GM18498 (cell line): ENCODE results near the gene CAV2.
"Not testable (repeated sequence)": the region's sequence is repeated elsewhere in the genome, so short reads cannot be mapped to it uniquely, and the experiment has no call there.

Experiments
- ATAC-seq: cut with Tn5 transposase; IDR thresholded peaks from one replicate; pipeline ENCODE4 v1.9.1; 2021; ENCODE audit warnings: mild to moderate bottlenecking, moderate library complexity; ENCODE audit not compliant: unreplicated experiment

CAV2 gene, protein sequence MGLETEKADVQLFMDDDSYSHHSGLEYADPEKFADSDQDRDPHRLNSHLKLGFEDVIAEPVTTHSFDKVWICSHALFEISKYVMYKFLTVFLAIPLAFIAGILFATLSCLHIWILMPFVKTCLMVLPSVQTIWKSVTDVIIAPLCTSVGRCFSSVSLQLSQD

GRCh38 chr7:116499168-116500077 lies at the start of gene CAV2:
Gene CAV2 (plus strand): TSS chr7:116499738. CDS start chr7:116499782, 44 bp downstream.
- ATAC-seq = peak; percentile 52

DNA sequence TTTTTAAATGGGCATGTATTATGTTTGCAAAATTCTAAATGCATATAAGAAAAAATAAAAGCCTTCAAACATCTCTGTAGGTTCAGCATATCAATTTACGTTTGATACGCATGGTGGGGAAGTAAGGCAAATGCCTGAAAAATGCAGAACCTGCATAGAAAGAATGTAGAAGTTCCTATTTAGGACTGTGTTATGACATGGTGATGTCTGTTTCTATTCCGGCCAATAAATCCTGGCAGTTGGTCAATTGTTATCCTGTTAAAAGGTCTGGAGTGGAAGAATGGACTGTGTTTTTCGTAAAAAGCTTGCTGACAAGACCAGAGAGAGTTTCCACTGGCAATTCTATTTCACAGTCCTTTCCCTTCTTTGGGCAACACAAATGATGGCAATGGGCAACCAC lies 49.6 kb upstream of the CAV2 start:
- no peak for ATAC-seq

DNA sequence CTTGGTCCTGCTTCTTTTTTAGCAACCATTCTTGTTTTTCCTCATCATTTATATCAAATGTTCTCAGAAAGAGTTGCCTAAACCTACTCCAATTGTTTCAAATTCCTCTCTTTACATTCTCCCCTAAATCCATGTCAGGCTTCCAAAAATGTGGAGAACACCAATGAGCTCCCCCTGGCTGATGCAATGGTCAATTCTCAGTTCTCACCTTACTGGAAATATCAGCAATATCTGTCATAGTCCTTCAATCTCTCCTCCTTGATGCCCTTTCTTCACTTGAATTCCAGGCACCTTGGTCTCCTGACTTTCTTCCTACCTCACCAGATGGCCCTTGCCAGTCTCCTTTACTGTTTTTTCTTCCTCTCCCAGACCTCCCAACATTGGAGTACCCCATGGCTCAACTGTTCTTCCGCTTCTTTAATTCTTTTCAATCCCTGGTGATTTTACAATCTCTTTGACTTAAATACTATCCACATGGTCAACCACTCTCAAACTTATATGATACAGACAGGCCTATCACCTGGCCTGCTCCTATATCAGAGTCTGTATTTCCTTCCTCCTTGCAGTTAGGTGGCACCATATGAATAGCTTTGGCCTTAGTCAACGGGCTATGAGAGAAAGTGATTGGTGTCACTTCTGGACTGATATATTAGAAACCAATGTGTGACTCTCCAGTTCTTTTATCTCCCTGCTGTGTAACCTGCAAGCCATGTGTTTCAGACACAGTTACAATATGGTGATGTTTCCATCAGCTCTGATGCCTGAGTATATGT lies 47.4 kb upstream of the CAV2 start:
- no peak for ATAC-seq

DNA sequence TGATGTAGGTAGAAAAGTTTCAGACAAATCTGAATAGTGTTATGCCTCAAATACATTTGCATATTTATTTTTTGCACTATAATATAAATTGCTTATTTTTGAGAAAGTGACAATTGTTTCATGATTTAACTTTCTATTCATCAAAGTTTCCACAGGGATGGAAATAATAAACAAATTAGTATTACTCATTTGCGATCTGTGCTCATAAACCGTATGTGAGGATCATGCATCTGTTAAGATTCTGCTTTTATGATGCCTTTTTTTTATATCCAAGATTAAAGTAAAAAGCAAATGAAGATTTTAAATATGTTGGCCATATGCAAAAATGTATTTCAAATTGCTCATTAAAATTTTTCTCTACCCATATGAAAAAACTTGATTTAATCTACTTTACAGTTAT lies 45.2 kb upstream of the CAV2 start:
- no peak for ATAC-seq

DNA sequence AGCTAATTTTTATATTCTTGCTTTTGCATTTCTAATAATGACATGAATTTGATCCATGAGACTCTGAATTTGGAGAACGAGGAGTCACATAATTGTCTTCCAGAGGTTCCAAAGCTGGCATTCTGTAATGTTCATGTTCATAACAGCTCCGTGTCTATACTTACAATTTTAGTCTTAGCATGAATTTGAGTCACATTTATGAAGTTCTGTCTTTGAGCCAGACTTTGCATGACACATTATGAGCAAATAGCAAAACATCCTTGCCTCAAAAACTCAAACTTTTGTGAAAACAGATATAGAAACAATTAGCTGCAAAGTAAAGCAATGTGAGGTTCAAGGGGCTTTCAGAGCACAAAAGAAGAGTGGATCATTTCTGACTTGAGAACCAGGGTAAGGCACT lies 44.5 kb upstream of the CAV2 start:
- no peak for ATAC-seq

GRCh38 chr7:116455499-116455898 lies 44.0 kb upstream of the CAV2 start:
- no peak for ATAC-seq

DNA sequence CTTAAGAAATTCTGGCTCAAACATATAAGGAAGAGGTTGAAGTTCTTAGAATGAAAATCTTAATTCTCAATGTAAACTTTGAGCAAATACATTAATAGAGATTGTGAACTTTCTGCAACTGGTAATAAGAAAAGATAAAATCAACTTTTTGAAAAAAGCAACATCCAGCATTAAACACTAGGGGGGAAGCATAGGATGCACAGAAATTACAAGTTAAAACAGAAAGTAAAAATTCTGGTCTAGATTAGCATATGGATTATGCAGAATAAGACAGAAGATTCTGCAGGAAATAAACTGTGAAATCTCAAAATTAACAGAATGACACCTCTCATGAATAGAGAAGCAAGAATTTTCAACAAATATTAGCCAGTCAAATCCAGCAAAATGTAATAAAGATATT lies 38.0 kb upstream of the CAV2 start:
- ATAC-seq = no peak

DNA sequence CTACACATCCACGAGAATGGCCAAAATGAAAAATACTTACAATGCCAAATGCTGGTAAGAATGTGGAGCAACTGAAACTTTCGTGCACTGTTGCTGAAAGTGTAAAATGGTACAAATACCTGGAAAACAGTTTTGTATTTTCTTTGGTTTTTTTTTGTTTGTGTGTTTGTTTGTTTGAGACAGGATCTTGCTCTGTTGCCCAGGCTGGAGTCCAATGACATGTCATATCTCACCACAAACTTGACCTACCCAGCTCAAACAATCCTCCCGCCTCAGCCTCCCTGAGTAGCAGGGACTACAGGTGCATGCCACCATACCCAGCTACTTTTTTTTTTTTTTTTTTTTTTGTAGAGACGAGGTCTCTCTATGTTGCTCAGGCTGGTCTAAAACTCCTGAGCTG lies 35.6 kb upstream of the CAV2 start:
- ATAC-seq = no peak

DNA sequence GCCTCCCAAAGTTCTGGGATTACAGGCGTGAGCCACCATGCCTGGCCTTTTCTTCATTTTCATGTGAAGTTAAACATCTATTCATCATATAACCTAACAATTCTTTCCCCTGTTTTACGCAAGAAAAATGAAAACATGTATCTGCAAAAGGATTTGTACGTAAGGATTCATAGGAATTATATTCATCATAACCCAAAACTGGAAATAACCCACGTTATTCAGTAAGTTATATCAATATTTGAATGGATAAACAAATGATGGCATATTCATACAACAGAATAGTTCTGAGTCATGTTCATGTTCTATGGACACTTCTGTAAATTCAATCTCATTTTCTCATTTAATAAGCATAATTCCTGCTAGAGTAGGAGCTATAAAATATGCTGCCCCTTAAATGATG lies 35.2 kb upstream of the CAV2 start:
- no peak for ATAC-seq

- ATAC-seq = no peak
These were observed 34.4 kb upstream of the CAV2 start for GRCh38 chr7:116465125-116465524.

DNA sequence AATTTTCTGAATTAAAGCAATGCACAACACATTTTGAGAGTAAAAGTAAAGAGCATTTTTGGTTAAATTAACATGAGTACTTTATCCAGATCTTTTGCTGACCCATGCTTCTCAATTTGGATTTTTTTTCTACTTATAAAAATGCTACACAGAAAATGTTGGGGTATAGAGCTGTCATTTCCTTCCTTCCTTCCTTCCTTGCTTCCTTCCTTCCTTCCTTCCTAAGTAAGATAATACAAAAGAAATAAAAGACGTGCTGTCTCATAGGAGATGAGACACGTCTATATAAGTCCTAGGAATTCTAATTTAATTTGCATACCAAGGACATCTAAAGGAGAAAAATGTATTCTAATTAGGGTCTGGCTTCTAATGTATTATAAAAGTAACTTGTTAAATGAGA lies 31.0 kb upstream of the CAV2 start:
- ATAC-seq = no peak

- ATAC-seq = no peak
These were observed 21.9 kb upstream of the CAV2 start for GRCh38 chr7:116477625-116478024.

GRCh38 chr7:116478834-116479233 lies 20.7 kb upstream of the CAV2 start:
- no peak for ATAC-seq

GRCh38 chr7:116483271-116483942 lies 16.1 kb upstream of the CAV2 start:
- ATAC-seq = no peak

GRCh38 chr7:116484389-116484788 lies 15.1 kb upstream of the CAV2 start:
- not testable (repeated sequence) for ATAC-seq

- ATAC-seq = no peak
These were observed 11.5 kb upstream of the CAV2 start for GRCh38 chr7:116487907-116488521.

DNA sequence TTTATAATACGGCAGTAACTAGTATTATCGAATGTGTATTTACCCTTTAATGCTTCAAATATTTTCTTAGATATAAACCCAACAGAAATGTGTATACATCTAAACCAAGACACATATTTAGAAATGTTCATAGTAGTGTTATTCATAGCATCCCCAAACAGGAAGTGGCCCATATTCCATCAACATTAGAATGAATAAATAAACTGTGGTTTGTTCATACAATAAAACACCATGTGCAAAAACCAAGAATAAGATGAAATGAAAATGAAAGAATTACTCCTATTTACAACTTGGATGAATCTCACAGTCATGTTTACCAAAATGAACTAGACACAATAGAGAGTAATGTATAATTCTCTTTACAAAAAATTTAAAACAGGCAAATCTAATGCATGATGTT lies 9.2 kb upstream of the CAV2 start:
- ATAC-seq = no peak

GRCh38 chr7:116491887-116492653 lies 7.5 kb upstream of the CAV2 start:
- ATAC-seq = no peak

- no peak for ATAC-seq
These were observed 6.9 kb upstream of the CAV2 start for GRCh38 chr7:116492654-116493109.

DNA sequence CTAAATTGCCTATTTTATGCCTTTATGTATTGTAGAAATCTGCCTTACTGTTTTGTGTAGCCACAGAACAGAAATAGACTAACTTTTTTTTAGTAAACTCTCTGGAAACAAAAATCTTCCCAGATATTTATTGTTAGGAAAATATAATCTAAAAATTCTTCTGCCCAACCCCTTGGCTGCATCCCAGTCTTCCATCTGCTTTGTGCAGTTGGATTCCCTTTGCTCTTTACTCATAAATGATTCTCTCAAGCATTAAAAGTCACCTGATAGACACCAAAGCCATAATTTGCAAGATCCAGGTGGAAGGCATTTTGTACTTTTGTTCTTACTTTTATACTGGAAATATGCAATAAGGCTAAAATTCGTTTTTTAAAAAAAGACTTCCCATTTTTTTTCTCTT lies 6.1 kb upstream of the CAV2 start:
- ATAC-seq = no peak
